ENCODE measurements around the gene WWP2. TPM values are rescaled to one million over a fixed set of nuclear protein-coding genes. Genes with fewer than 3 reads are reported as not detected.
"Not testable (repeated sequence)": the region's sequence is repeated elsewhere in the genome, so short reads cannot be mapped to it uniquely, and the experiment has no call there.

The WWP2 gene
- total RNA-seq, 1 donor from 2014 or later = 53.8 TPM

GRCh38 chr16:69756705-69757104 lies 5.4 kb upstream of the WWP2 start:
- H3K9me3 Mint-ChIP-seq = no peaks in the 10 kb centered on the region
- H3K27me3 Mint-ChIP-seq (ENCODE audit: insufficient read depth) = peaks cover 2% of the 10 kb centered on the region
- H3K36me3 Mint-ChIP-seq (ENCODE audit: low read depth) = peaks cover 20% of the 10 kb centered on the region
- peaks cover 35% of the 10 kb centered on the region for H3K4me1 Mint-ChIP-seq (ENCODE audit: low read depth)
- H3K4me3 Mint-ChIP-seq = no peak overlapping the region
- H3K27ac Mint-ChIP-seq = no peak overlapping the region
- DNase-seq (ENCODE audit: low spot score) = no peak
- intact Hi-C loops (cut with micrococcal nuclease) = no loop called here

GRCh38 chr16:69757375-69757774 lies 4.8 kb upstream of the WWP2 start:
- H3K27ac Mint-ChIP-seq; H3K27me3 Mint-ChIP-seq (ENCODE audit: insufficient read depth); intact Hi-C loops (cut with micrococcal nuclease); H3K9me3 Mint-ChIP-seq; H3K4me3 Mint-ChIP-seq; DNase-seq (ENCODE audit: low spot score): not testable (repeated sequence)
- H3K4me1 Mint-ChIP-seq (ENCODE audit: low read depth) = peaks cover 34% of the 10 kb centered on the region
- peaks cover 14% of the 10 kb centered on the region for H3K36me3 Mint-ChIP-seq (ENCODE audit: low read depth)

- Mint-ChIP-seq H3K4me3 (peak overlapping the region; percentile 95), H3K27ac (peak overlapping the region; percentile 96), H3K9me3 (no peaks in the 10 kb centered on the region), H3K4me1 (ENCODE audit: low read depth) (peaks cover 36% of the 10 kb centered on the region), H3K27me3 (ENCODE audit: insufficient read depth) (peaks cover 2% of the 10 kb centered on the region), H3K36me3 (ENCODE audit: low read depth) (peaks cover 6% of the 10 kb centered on the region)
- DNase-seq (ENCODE audit: low spot score) = no peak
- intact Hi-C loops (cut with micrococcal nuclease) = loop anchor here (1.0 to 5.0 kb wide), 4 partner anchors 9 to 576 kb away; partner anchors contain the start of genes NOB1, NQO1, SNTB2 and VPS4A
Observed at GRCh38 chr16:69762814-69763598, 874 bp downstream of the WWP2 start.

GRCh38 chr16:69763599-69763942 lies 1.4 kb downstream of the WWP2 start:
- Mint-ChIP-seq H3K27ac (peak overlapping the region; percentile 96), H3K4me3 (peak overlapping the region; percentile 95), H3K27me3 (ENCODE audit: insufficient read depth) (peaks cover 2% of the 10 kb centered on the region), H3K36me3 (ENCODE audit: low read depth) (peaks cover 6% of the 10 kb centered on the region), H3K4me1 (ENCODE audit: low read depth) (peaks cover 37% of the 10 kb centered on the region), H3K9me3 (no peaks in the 10 kb centered on the region)
- intact Hi-C loops (cut with micrococcal nuclease) = loop anchor here (2.0 to 5.0 kb wide), 3 partner anchors 37 to 576 kb away; partner anchors contain the start of genes NQO1, SNTB2 and VPS4A
- DNase-seq (ENCODE audit: low spot score) = no peak

- H3K36me3 Mint-ChIP-seq (ENCODE audit: low read depth) = peaks cover 6% of the 10 kb centered on the region
- intact Hi-C loops (cut with micrococcal nuclease) = no loop called here
- no peak for DNase-seq (ENCODE audit: low spot score)
- no peaks in the 10 kb centered on the region for H3K9me3 Mint-ChIP-seq
- peaks cover 44% of the 10 kb centered on the region for H3K4me1 Mint-ChIP-seq (ENCODE audit: low read depth)
- no peaks in the 10 kb centered on the region for H3K27me3 Mint-ChIP-seq (ENCODE audit: insufficient read depth)
- H3K27ac Mint-ChIP-seq = peak overlapping the region; percentile 5
- no peak overlapping the region for H3K4me3 Mint-ChIP-seq
Observed at GRCh38 chr16:69767459-69768229, 5.5 kb downstream of the WWP2 start.

- peak overlapping the region; percentile 4 for H3K27ac Mint-ChIP-seq
- H3K4me3 Mint-ChIP-seq = no peak overlapping the region
- H3K36me3 Mint-ChIP-seq (ENCODE audit: low read depth) = peaks cover 6% of the 10 kb centered on the region
- H3K27me3 Mint-ChIP-seq (ENCODE audit: insufficient read depth) = no peaks in the 10 kb centered on the region
- peaks cover 39% of the 10 kb centered on the region for H3K4me1 Mint-ChIP-seq (ENCODE audit: low read depth)
- H3K9me3 Mint-ChIP-seq = no peaks in the 10 kb centered on the region
- intact Hi-C loops (cut with micrococcal nuclease) = no loop called here
- DNase-seq (ENCODE audit: low spot score) = no peak
Observed at GRCh38 chr16:69768666-69769065, 6.5 kb downstream of the WWP2 start.

- no peak overlapping the region for H3K4me3 Mint-ChIP-seq
- H3K9me3 Mint-ChIP-seq = no peaks in the 10 kb centered on the region
- H3K36me3 Mint-ChIP-seq (ENCODE audit: low read depth) = peaks cover 6% of the 10 kb centered on the region
- intact Hi-C loops (cut with micrococcal nuclease) = no loop called here
- no peaks in the 10 kb centered on the region for H3K27me3 Mint-ChIP-seq (ENCODE audit: insufficient read depth)
- H3K27ac Mint-ChIP-seq = no peak overlapping the region
- no peak for DNase-seq (ENCODE audit: low spot score)
- H3K4me1 Mint-ChIP-seq (ENCODE audit: low read depth) = peaks cover 37% of the 10 kb centered on the region
Observed at GRCh38 chr16:69769404-69769803, 7.3 kb downstream of the WWP2 start.

- DNase-seq (ENCODE audit: low spot score) = no peak
- Mint-ChIP-seq H3K27me3 (ENCODE audit: insufficient read depth) (no peaks in the 10 kb centered on the region), H3K4me3 (no peak overlapping the region), H3K9me3 (peaks cover 12% of the 10 kb centered on the region), H3K36me3 (ENCODE audit: low read depth) (peaks cover 15% of the 10 kb centered on the region), H3K4me1 (ENCODE audit: low read depth) (peaks cover 28% of the 10 kb centered on the region), H3K27ac (peak overlapping the region; percentile 32)
- intact Hi-C loops (cut with micrococcal nuclease) = no loop called here
Observed at GRCh38 chr16:69771651-69771967, 9.5 kb downstream of the WWP2 start.

- intact Hi-C loops (cut with micrococcal nuclease) = no loop called here
- Mint-ChIP-seq H3K36me3 (ENCODE audit: low read depth) (peaks cover 15% of the 10 kb centered on the region), H3K4me1 (ENCODE audit: low read depth) (peaks cover 21% of the 10 kb centered on the region), H3K9me3 (peaks cover 12% of the 10 kb centered on the region), H3K4me3 (no peak overlapping the region), H3K27ac (no peak overlapping the region), H3K27me3 (ENCODE audit: insufficient read depth) (no peaks in the 10 kb centered on the region)
- no peak for DNase-seq (ENCODE audit: low spot score)
Observed at GRCh38 chr16:69773260-69773947, 11.3 kb downstream of the WWP2 start.

GRCh38 chr16:69775563-69775962 lies 13.4 kb downstream of the WWP2 start:
- no peak overlapping the region for H3K4me3 Mint-ChIP-seq
- peaks cover 16% of the 10 kb centered on the region for H3K4me1 Mint-ChIP-seq (ENCODE audit: low read depth)
- no peak for DNase-seq (ENCODE audit: low spot score)

GRCh38 chr16:69779724-69780123 lies 17.6 kb downstream of the WWP2 start:
- no peaks in the 10 kb centered on the region for H3K4me1 Mint-ChIP-seq (ENCODE audit: low read depth)
- intact Hi-C loops (cut with micrococcal nuclease) = no loop called here
- H3K4me3 Mint-ChIP-seq = no peak overlapping the region
- H3K27ac Mint-ChIP-seq = no peak overlapping the region
- peaks cover 12% of the 10 kb centered on the region for H3K9me3 Mint-ChIP-seq
- no peaks in the 10 kb centered on the region for H3K27me3 Mint-ChIP-seq (ENCODE audit: insufficient read depth)
- DNase-seq (ENCODE audit: low spot score) = no peak
- peaks cover 20% of the 10 kb centered on the region for H3K36me3 Mint-ChIP-seq (ENCODE audit: low read depth)

More at GRCh38 chr16:69775563-69775962, 13.4 kb downstream of the WWP2 start:
- Mint-ChIP-seq H3K27me3 (ENCODE audit: insufficient read depth) (no peaks in the 10 kb centered on the region), H3K27ac (no peak overlapping the region), H3K36me3 (ENCODE audit: low read depth) (peaks cover 15% of the 10 kb centered on the region), H3K9me3 (peaks cover 12% of the 10 kb centered on the region)
- intact Hi-C loops (cut with micrococcal nuclease) = no loop called here

GRCh38 chr16:69781118-69781517 lies 19.0 kb downstream of the WWP2 start:
- no peaks in the 10 kb centered on the region for H3K27me3 Mint-ChIP-seq (ENCODE audit: insufficient read depth)
- intact Hi-C loops (cut with micrococcal nuclease) = no loop called here
- peaks cover 13% of the 10 kb centered on the region for H3K36me3 Mint-ChIP-seq (ENCODE audit: low read depth)
- H3K9me3 Mint-ChIP-seq = peaks cover 3% of the 10 kb centered on the region
- no peak overlapping the region for H3K27ac Mint-ChIP-seq
- no peak for DNase-seq (ENCODE audit: low spot score)
- H3K4me3 Mint-ChIP-seq = no peak overlapping the region
- no peaks in the 10 kb centered on the region for H3K4me1 Mint-ChIP-seq (ENCODE audit: low read depth)

- Mint-ChIP-seq H3K27ac (no peak overlapping the region), H3K4me1 (ENCODE audit: low read depth) (no peaks in the 10 kb centered on the region), H3K4me3 (no peak overlapping the region), H3K9me3 (no peaks in the 10 kb centered on the region), H3K36me3 (ENCODE audit: low read depth) (peaks cover 19% of the 10 kb centered on the region), H3K27me3 (ENCODE audit: insufficient read depth) (no peaks in the 10 kb centered on the region)
- DNase-seq (ENCODE audit: low spot score) = no peak
- intact Hi-C loops (cut with micrococcal nuclease) = no loop called here
Observed at GRCh38 chr16:69784586-69784985, 22.5 kb downstream of the WWP2 start.

Data from activated T-helper 1 cell treated with anti-CD3 and anti-CD28 coated beads, Interleukin-12 subunit alpha, Interleukin-12 subunit beta, Interleukin-2, Interleukin-4 antibody, amounts not matched to agents 30 ng/mL and 10 ng/mL and 1 ng/mL, durations not matched to agents 14 hours and 24 hours and 36 hours (primary cell).